OCI-LY7 (cell line): ENCODE results near the gene MLYCD. TPM values are rescaled to one million over a fixed set of nuclear protein-coding genes. Genes with fewer than 3 reads are reported as not detected.

ENCODE experiments used
- BruUV-seq: library from RNA; stranded (reverse); fragments of 400-500 nt; replicated peaks from 2 replicates; lab custom pipeline; 2021; lab: Mats Ljungman, UMichigan
- CTCF ChIA-PET: fragments of 300-600 bp; sonication (Branson Sonifier 250); formaldehyde crosslinking; loops from one replicate; lab custom pipeline; 2022; ENCODE audit warnings: antibody characterized with exemption; ENCODE audit not compliant: unreplicated experiment; lab: Charles Lee
- POLR2A ChIA-PET: fragments of 300-600 bp; sonication (Branson Sonifier 250); formaldehyde crosslinking; loops from one replicate; lab custom pipeline; 2022; ENCODE audit warnings: antibody characterized with exemption; lab: Charles Lee
- DNase-seq: peaks from one replicate; pipeline ENCODE4 v3.0.0-alpha.2; 2015; ENCODE audit warnings: low spot score
- H2AFZ ChIP-seq: fragments of 200-600 bp; sonication (generic), shearing (Covaris generic); 2 replicates; pipeline ENCODE4 v1.6.1; 2014; ENCODE audit warnings: mild to moderate bottlenecking, antibody characterized with exemption, low read length, moderate library complexity
- H3K27ac ChIP-seq: fragments of 200-600 bp; sonication (generic); 2 replicates; pipeline ENCODE4 v1.5.1; 2014; ENCODE audit warnings: mixed run types, low read depth, mild to moderate bottlenecking, moderate library complexity, low read length, inconsistent platforms; ENCODE audit not compliant: poor library complexity, severe bottlenecking
- H3K36me3 ChIP-seq: fragments of 200-600 bp; sonication (generic); 2 replicates; pipeline ENCODE4 v1.6.1; 2014; ENCODE audit warnings: mild to moderate bottlenecking, antibody characterized with exemption, low read length, moderate library complexity, mixed read lengths; ENCODE audit not compliant: insufficient read depth
- H3K4me1 ChIP-seq: fragments of 200-600 bp; sonication (generic); 2 replicates; pipeline ENCODE4 v1.5.1; 2014; ENCODE audit warnings: mild to moderate bottlenecking, low read length; ENCODE audit not compliant: insufficient read depth, poor library complexity, severe bottlenecking
- H3K4me2 ChIP-seq: fragments of 200-600 bp; sonication (generic); 2 replicates; pipeline ENCODE4 v1.6.1; 2014; ENCODE audit warnings: mild to moderate bottlenecking, low read length
- H3K4me3 ChIP-seq: fragments of 200-600 bp; sonication (generic); 2 replicates; pipeline ENCODE4 v1.5.1; 2014; ENCODE audit warnings: mild to moderate bottlenecking, low read depth, low read length; ENCODE audit not compliant: poor library complexity, severe bottlenecking
- H3K79me2 ChIP-seq: fragments of 200-600 bp; sonication (generic); 2 replicates; pipeline ENCODE4 v1.6.1; 2016; ENCODE audit warnings: low read depth, mild to moderate bottlenecking, low read length, moderate library complexity, mixed read lengths; ENCODE audit not compliant: insufficient read depth
- H3K9me2 ChIP-seq: fragments of 200-600 bp; sonication (generic); 2 replicates; pipeline ENCODE4 v1.6.1; 2016; ENCODE audit warnings: mild to moderate bottlenecking, low read length, mixed read lengths; ENCODE audit not compliant: insufficient read depth
- H3K9me3 ChIP-seq: fragments of 200-600 bp; sonication (generic); 2 replicates; pipeline ENCODE4 v1.6.1; 2014; ENCODE audit warnings: mild to moderate bottlenecking, mixed run types, low read length, mixed read lengths
- H4K20me1 ChIP-seq: fragments of 200-600 bp; sonication (generic); 2 replicates; pipeline ENCODE4 v1.6.1; 2014; ENCODE audit warnings: mild to moderate bottlenecking, antibody characterized with exemption, low read length, moderate library complexity, mixed read lengths; ENCODE audit not compliant: insufficient read depth
- CTCF ChIP-seq: fragments of 200-600 bp; sonication (generic); conservative IDR thresholded peaks from 2 replicates; pipeline ENCODE4 v1.5.1; 2014; ENCODE audit warnings: mild to moderate bottlenecking, antibody characterized with exemption, low read length, moderate library complexity, mixed read lengths
- EZH2phosphoT487 ChIP-seq: fragments of 200-600 bp; sonication (generic); IDR thresholded peaks from 2 replicates; pipeline ENCODE4 v1.6.1; 2018; ENCODE audit warnings: low read depth, borderline replicate concordance, mild to moderate bottlenecking, mixed run types, antibody characterized with exemption, low read length, moderate library complexity, mixed read lengths
- intact Hi-C: fragments of 100-400 bp; cut with micrococcal nuclease; formaldehyde crosslinking; loops from one replicate; pipeline ENCODE4 v1.10.0; 2022; ENCODE audit not compliant: unreplicated experiment
- total RNA-seq, 2 experiments: library from RNA; depleted of rRNA in 1 of 2; stranded (reverse); fragments of >200 nt in 1 of 2; shearing (Covaris generic) in 1 of 2; gene quantifications; 2 replicates each; pipeline ENCODE4 v1.2.3, GENCODE V29; 2014 to 2022

Gene MLYCD
- total RNA-seq, 2 experiments from 2014 or later, result 3.5 to 10.9 TPM

GRCh38 chr16:83967838-83968305 lies 69.0 kb downstream of the MLYCD start, which contains the start of gene NECAB2:
Gene NECAB2, plus strand, starts transcription at chr16:83968244. Its CDS starts 405 bp downstream, at chr16:83968649.
- no peak within 1 kb of the TSS for H2AFZ ChIP-seq
- intact Hi-C loops, result no loop called here
- no peaks in the 10 kb centered on the region for H3K9me2 ChIP-seq
- no peak within 1 kb of the TSS for H3K27ac ChIP-seq
- H3K4me2 ChIP-seq, result no peak within 1 kb of the TSS
- ChIA-PET CTCF (no interaction called here), POLR2A (no interaction called here)
- H3K4me1 ChIP-seq, result no peaks in the 10 kb centered on the region
- H3K9me3 ChIP-seq, result no peaks in the 10 kb centered on the region
- DNase-seq, result peak; percentile 4
- no peaks in the 10 kb centered on the region for H3K36me3 ChIP-seq
- H3K4me3 ChIP-seq, result no peak within 1 kb of the TSS
- TF ChIP-seq CTCF (peak; percentile 60), EZH2phosphoT487 (no peak)
- BruUV-seq, result no TSS peak
- H4K20me1 ChIP-seq, result no peaks in the 10 kb centered on the region
- H3K79me2 ChIP-seq, result no peaks in the 10 kb centered on the region

DNA sequence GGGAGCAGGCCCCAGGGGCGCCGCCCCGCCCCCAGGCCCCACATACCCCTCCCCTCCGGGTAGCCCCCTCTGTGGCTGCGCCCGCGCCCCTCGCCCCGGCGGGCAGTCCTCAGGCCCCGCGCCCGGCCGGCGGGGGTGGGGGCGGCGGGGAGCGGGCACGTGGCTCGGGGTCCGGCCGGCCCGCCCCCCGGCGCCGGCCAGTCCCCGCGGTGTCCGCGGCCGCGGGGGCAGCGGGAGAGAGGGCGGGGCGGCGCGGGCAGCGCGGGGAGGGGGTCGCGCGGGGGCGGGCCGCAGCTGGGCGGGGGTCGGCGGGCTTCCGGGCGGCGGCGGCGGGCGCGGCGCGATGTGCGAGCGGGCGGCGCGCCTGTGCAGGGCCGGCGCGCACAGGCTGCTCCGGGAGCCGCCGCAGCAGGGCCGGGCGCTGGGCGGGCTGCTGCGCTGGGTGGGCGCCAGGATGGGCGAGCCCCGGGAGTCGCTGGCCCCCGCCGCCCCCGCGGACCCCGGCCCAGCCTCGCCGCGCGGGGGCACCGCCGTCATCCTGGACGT lies 69.5 kb downstream of the MLYCD start:
- 0 out of 2 replicates have a peak, but pooled peaks have one; percentile 2 for TF ChIP-seq CTCF
- no peak for TF ChIP-seq EZH2phosphoT487
- no peak for DNase-seq
- Histone ChIP-seq H3K9me3 (no peaks in the 10 kb centered on the region), H3K36me3 (no peaks in the 10 kb centered on the region), H3K79me2 (no peaks in the 10 kb centered on the region), H3K4me1 (no peaks in the 10 kb centered on the region), H4K20me1 (no peaks in the 10 kb centered on the region), H3K9me2 (no peaks in the 10 kb centered on the region), H3K4me2 (no peak overlapping the region), H3K4me3 (no peak overlapping the region), H3K27ac (no peak overlapping the region), H2AFZ (no peak overlapping the region)
- intact Hi-C loops, result no loop called here
- CTCF ChIA-PET, result no interaction called here
- BruUV-seq, result no TSS peak
- POLR2A ChIA-PET, result no interaction called here

- Histone ChIP-seq H4K20me1 (no peaks in the 10 kb centered on the region), H3K36me3 (no peaks in the 10 kb centered on the region), H3K9me2 (no peaks in the 10 kb centered on the region), H3K4me3 (no peak overlapping the region), H3K27ac (no peak overlapping the region), H2AFZ (no peak overlapping the region), H3K4me1 (no peaks in the 10 kb centered on the region), H3K9me3 (no peaks in the 10 kb centered on the region), H3K4me2 (no peak overlapping the region), H3K79me2 (no peaks in the 10 kb centered on the region)
- ChIA-PET CTCF (no interaction called here), POLR2A (no interaction called here)
- TF ChIP-seq EZH2phosphoT487 (no peak), CTCF (no peak)
- intact Hi-C loops, result no loop called here
- DNase-seq, result no peak
- no TSS peak for BruUV-seq
Observed at GRCh38 chr16:83968891-83969649, 70.2 kb downstream of the MLYCD start.
